GM21529 (cell line): ENCODE measurements around the gene SAMD7.
A peak's percentile ranks its signal among the peaks of the same experiment; 100 is the strongest.

ENCODE experiments used
- ATAC-seq: cut with Tn5 transposase; IDR thresholded peaks from one replicate; pipeline ENCODE4 v1.9.1; 2021; ENCODE audit not compliant: unreplicated experiment

The SAMD7 gene

GRCh38 chr3:169965562-169966427 lies 54.4 kb downstream of the SAMD7 start:
- ATAC-seq = peak; percentile 33

GRCh38 chr3:169966428-169966950 lies 55.1 kb downstream of the SAMD7 start, which contains the start of gene SEC62:
SEC62 (plus strand) TSS chr3:169966807; CDS start chr3:169966823, 16 bp downstream.
- ATAC-seq = peak; percentile 91

- ATAC-seq = peak; percentile 17
These were observed 55.9 kb downstream of the SAMD7 start for GRCh38 chr3:169966951-169967915.

- ATAC-seq = no peak
These were observed 57.0 kb downstream of the SAMD7 start for GRCh38 chr3:169968224-169968885.

GRCh38 chr3:169969174-169970095 lies 58.1 kb downstream of the SAMD7 start:
- ATAC-seq = no peak

GRCh38 chr3:169970847-169971246 lies 59.5 kb downstream of the SAMD7 start:
- ATAC-seq = no peak

GRCh38 chr3:169971522-169971921 lies 60.1 kb downstream of the SAMD7 start:
- no peak for ATAC-seq

- ATAC-seq = no peak
These were observed 68.7 kb downstream of the SAMD7 start for GRCh38 chr3:169980055-169980454.

- no peak for ATAC-seq
These were observed 72.9 kb downstream of the SAMD7 start for GRCh38 chr3:169984292-169984691.
